Measurements from ENCODE around the gene CASZ1.

GRCh38 chr1:10772711-10773110, 23.7 kb downstream of the CASZ1 start:
- TF ChIP-seq, protein P1, sequence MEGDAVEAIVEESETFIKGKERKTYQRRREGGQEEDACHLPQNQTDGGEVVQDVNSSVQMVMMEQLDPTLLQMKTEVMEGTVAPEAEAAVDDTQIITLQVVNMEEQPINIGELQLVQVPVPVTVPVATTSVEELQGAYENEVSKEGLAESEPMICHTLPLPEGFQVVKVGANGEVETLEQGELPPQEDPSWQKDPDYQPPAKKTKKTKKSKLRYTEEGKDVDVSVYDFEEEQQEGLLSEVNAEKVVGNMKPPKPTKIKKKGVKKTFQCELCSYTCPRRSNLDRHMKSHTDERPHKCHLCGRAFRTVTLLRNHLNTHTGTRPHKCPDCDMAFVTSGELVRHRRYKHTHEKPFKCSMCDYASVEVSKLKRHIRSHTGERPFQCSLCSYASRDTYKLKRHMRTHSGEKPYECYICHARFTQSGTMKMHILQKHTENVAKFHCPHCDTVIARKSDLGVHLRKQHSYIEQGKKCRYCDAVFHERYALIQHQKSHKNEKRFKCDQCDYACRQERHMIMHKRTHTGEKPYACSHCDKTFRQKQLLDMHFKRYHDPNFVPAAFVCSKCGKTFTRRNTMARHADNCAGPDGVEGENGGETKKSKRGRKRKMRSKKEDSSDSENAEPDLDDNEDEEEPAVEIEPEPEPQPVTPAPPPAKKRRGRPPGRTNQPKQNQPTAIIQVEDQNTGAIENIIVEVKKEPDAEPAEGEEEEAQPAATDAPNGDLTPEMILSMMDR (IDR thresholded peaks at IDR 0.05; ENCODE audit: insufficient read depth, low read length, poor library complexity, severe bottlenecking): no peak
- TF ChIP-seq EZH2phosphoT487 (conservative IDR thresholded peaks at IDR 0.05; ENCODE audit: low read length): no peak
